Activated T-helper 1 cell treated with Interleukin-2 at 50 U/mL for 16 hours (primary cell): ENCODE data around the gene FRMD4B.
A peak's percentile ranks its signal among the peaks of the same experiment; 100 is the strongest.
"Not testable (repeated sequence)": the region's sequence is repeated elsewhere in the genome, so short reads cannot be mapped to it uniquely, and the experiment has no call there.

Experiments used
- DNase-seq: peaks from one replicate; pipeline ENCODE4 v3.0.0-alpha.2; 2020; ENCODE audit warnings: low read depth

Gene FRMD4B

GRCh38 chr3:69322512-69322911, 63.4 kb downstream of the FRMD4B start:
- DNase-seq, result not testable (repeated sequence)

- DNase-seq, result no peak
These were observed 63.8 kb downstream of the FRMD4B start for GRCh38 chr3:69322158-69322509.

DNA sequence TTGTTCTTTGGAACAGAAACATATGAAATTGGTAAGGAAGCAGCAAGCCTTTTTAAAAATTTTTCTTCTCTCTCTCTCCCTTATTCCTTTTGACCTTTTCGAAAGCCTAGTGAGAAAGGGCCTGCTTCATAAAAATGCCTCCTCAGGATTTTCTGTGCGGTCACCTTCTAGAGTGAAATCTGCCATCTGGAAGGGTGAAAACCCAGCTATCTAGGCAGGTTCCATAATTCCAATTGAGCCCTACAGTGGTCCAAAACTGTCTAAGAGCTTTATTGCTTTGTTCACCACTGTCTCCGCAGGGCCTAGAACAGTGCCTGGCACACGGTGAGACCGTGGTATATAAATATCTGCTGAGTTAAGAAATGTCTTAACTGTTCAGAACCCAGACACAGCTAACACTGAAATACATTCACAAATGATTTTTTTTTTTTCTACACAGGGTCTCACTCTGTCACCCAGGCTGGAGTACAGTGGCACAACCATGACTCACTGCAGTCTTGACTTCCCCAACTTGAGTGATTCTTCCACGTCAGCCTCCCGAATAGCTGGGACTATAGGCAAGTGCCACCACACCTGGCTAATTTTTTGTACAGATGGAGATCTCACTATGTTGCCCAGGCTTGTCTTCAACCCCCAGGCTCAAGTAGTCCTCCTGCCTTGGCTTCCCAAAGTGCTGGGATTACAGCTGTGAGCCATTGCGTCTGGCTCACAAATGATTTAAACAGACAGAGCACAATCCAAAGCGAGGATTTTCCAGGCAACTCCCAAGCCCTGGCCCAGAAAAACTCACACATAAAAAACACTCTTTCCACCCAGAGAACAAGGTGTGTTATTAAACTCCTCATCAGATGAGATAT, 64.4 kb downstream of the FRMD4B start:
- DNase-seq, result no peak

DNA sequence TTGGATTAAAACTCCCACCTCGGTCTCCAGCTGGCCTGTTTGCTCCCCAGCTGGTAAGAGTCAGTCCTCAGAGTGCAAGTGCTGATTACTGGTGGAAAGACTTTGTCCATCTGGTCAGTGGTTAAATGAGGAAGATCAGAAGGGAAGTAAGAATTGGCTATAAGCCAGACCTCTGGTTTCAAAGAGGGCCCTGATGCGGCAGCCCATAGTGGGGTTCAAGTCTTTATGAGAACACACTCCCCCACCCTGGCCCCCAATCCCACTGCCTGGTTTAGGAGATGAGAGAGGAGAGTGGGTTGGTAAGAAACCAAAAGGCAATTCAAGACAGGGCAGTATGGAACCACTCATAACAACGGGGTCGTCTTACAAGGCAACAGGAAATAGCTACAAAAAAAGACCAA, 65.0 kb downstream of the FRMD4B start:
- no peak for DNase-seq

- no peak for DNase-seq
These were observed 66.2 kb downstream of the FRMD4B start for GRCh38 chr3:69319652-69320051.

DNA sequence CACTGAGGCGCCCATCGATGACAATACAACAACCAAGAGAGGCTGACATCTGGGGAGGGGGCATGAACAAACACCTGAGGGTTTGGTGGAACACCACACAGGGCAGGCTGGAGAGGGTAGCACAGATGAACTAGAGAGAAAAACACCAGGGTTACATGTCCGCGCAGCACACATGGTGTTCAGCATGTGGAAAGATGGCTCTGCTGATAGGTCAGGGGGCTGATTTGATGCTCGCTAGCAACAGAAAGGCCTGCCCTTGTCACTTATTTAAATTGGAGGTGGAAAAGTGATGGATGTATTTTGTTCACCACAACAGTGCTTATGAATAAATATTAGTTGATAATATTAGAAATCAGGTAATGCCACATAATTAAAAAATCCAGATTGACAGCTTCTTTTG, 67.5 kb downstream of the FRMD4B start:
- DNase-seq, result no peak

DNA sequence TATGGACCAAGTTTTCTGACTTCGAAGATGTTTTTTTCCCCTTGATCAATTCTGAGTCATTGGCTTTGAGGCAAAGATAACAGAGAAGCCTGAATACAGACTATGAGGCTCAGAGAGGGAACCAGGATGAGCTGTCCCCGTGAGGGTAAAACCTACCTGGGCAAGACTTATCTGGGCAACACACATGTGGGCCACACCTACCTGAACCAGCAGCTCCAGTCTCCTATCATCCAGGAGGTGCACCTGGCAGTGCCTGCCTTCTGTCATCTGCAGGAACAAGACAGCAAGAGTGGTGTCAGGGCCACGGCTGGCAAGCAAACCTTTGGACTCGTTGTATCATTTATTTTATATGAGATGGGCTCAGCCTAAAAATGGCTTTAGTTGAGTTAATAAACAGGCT, 72.6 kb downstream of the FRMD4B start:
- no peak for DNase-seq

GRCh38 chr3:69309814-69310213, 76.1 kb downstream of the FRMD4B start:
- DNase-seq, result no peak

- peak; percentile 35 for DNase-seq
These were observed 79.4 kb downstream of the FRMD4B start for GRCh38 chr3:69306239-69307185.

DNA sequence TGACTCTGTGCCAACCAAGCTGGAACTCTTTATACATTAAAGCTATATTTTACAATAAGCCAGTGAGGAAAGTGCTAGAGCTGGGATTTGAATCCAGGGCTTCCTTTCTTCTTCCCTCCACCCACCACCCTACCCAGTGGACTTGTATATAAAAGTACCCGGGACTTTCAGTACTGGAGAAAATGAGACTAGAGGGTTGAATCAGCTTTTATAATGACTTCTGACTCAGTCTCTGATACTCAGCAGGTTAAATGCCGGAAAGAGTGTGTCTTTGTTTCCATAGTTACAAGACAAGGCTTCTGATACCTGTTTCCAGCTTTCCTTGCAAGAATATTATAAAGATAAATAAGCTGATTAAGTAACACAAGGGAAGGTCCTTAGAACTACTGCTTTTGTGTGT, 80.9 kb downstream of the FRMD4B start:
- no peak for DNase-seq

DNA sequence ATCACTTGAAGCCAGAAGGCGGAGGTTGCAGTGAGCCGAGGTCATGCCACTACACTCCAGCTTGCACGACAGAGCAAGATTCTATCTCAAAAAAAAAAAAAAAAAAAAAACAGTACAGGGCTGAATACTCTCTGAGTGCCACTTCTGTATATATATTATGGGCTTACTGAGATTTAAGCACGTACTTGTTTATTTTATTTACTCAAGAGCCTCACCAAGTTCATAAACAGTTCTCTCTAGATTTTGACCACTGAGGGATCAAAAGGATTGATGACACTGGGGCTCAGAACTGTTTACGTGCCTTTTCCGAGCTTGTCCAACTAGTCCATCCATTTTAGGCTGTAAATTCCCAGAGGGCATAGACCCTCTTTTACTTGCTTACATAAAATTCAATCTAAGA, 81.5 kb downstream of the FRMD4B start:
- DNase-seq, result no peak

DNA sequence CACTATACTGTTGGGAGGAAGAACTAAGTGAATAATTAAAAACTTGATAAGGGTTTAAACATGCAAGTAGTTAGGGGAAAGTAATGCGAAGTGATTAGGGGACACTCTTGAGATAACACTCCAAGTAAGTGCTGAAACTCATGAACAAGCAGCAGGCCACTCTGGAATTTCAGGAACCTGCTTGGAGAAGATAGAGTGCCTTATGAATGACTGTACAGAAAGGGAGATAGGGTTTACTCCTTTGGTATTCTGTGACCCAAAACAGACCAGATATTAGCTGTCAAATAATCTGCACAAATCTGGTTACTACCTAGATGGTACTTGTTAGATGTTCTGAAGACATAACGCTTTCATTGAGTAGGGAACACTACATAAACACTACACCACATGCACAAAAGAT, 85.6 kb downstream of the FRMD4B start:
- DNase-seq, result no peak

DNA sequence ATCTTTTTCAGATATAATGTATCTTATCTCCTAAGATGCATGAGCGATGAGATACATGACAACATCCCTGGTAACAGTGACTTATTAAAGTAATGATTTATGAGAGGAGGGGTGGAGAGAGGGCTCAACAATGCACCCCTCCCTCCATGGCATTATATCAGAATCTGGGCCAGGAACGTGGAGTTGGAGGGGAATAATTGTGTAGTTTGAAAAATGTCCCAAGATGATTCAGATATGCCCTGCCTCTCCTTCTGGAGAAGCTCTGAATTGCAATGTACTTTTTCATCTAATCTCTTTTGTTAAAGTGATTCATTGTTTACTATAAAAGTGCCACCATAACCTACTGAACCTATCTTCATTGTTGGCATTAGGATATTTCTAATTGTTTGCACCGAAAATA, 86.5 kb downstream of the FRMD4B start:
- no peak for DNase-seq

- no peak for DNase-seq
These were observed 88.4 kb downstream of the FRMD4B start for GRCh38 chr3:69297501-69297900.

DNA sequence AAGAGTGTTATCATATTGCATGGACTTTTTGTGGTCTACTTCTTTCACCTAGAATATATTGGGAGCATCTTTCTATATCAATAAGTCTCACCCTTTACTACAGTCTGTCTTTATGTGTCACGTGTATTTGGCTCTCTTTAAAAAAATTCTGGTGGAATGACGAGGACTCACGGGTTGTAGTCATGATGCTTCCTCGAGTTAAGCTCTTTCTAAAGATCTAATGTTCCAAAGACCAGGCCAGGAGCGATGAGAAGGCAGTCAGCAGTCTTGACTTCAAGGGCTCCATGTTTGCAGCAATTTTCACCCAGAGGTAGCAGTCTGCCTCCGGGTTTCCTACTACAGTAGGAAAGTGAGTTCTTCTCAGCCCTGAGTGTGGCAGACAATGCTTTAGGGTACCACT, 88.9 kb downstream of the FRMD4B start:
- no peak for DNase-seq

DNA sequence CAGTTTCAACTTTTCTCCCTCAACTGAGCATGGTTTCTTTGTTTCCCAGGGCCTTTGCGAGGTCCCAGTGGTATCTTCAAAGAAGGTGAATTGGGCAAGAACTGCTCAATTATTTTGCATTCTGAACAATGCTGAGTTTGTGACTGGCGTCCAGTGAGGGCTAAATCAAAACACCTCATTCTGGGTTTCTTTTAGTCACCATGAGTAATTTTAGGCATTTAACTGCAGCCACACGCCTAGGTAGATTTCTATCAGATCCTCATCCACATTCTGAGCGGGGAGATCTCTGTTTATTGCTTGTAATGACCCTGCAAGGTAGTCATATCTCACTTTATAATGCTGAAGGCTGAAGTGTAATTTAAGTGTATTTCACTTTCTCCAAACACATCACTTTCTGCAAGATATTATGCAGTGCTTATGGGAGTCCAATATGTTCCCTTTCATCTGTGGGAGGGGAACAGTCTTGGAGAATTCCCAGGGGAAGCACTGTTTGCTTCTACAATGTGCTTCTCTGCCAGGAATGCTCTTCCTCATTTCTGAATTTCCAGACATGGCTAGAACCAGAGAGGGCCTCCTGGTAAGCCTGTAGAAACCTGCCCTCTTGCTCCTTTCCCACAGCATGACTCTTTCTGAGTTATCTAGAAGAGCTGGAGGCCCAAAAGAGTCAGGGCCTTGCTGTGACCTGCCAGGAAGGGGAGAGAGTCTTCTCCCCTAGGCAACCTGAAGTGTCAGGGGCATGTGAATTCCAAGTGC, 91.7 kb downstream of the FRMD4B start:
- DNase-seq, result no peak

- DNase-seq, result no peak
These were observed 92.8 kb downstream of the FRMD4B start for GRCh38 chr3:69292959-69293574.

DNA sequence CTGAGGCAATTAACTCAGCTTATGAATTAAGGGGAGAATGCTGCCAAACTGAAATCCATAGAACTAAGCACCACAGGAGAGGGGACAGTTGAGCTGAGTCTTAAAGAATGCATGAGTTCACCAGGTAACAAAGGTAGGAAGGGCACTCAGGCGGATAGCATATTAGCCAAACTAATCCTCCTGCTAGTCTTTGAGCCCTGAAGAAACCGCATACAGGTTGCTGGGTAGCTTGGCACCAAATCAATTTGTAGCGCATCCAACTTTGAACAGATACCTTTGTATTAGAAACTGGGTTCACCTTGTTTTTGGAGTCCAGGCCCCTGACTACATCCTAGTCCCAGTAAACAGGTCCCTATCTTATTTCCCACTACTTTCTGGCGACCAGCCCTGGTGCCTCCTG, 93.7 kb downstream of the FRMD4B start:
- DNase-seq, result no peak

DNA sequence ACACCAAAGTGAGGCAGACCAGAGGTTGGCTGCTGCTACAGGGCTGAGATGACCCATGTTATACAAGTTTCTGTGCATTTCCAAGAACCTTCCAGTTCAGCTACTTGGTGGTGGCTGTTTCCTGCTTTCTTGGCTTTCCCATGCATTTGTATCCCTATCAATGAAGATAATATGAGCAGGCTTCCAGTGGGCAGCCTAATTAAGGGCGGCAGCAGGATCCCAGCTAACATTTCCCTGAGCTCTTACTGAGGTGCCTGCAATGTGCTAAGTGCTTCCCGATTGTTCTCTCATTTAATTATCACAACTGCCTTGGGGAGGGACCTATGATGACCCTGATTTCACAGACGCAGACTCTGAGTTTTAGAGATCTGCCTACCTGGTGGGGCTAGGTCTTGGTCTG, 95.5 kb downstream of the FRMD4B start:
- no peak for DNase-seq

- DNase-seq, result no peak
These were observed 95.9 kb downstream of the FRMD4B start for GRCh38 chr3:69290006-69290405.

GRCh38 chr3:69288161-69288895, 97.6 kb downstream of the FRMD4B start:
- no peak for DNase-seq
